Thoracic aorta (tissue), 2 donors: ENCODE results near the gene LCORL. TPM values are rescaled to one million over a fixed set of nuclear protein-coding genes. Genes with fewer than 3 reads are reported as not detected.

Experiments used
- ATAC-seq: fragments of 150-250 bp; one replicate; pipeline ENCODE4 v1.8.0; 2017; ENCODE audit warnings: low read depth; ENCODE audit not compliant: insufficient number of reproducible peaks, low FRiP score
- DNase-seq: peaks from one replicate; pipeline ENCODE4 v3.0.0-alpha.2; 2020; ENCODE audit warnings: low spot score
- H3K27ac ChIP-seq, 2 donors: fragments of 200-600 bp; sonication (generic); 1 replicate in 1 of 2; 2 replicates in 1 of 2; pipeline ENCODE4 v1.5.1; 2016; ENCODE audit warnings: mild to moderate bottlenecking in 2 of 2, moderate library complexity in 2 of 2
- H3K27me3 ChIP-seq: fragments of 200-600 bp; sonication (generic); replicated peaks from 2 replicates; pipeline ENCODE4 v1.6.0; 2016; ENCODE audit warnings: mild to moderate bottlenecking; ENCODE audit not compliant: insufficient read depth
- H3K36me3 ChIP-seq: fragments of 200-600 bp; sonication (generic); one replicate; pipeline ENCODE4 v1.5.1; 2016
- H3K4me1 ChIP-seq, 2 donors: fragments of 200-600 bp; sonication (generic); 1 replicate in 1 of 2; 2 replicates in 1 of 2; pipeline versions ENCODE4 v1.5.1 to v1.6.0; 2016; ENCODE audit warnings: low read depth in 2 of 2, mild to moderate bottlenecking in 1 of 2; ENCODE audit not compliant: control insufficient read depth in 1 of 2
- H3K4me3 ChIP-seq: fragments of 200-600 bp; sonication (generic); 2 replicates; pipeline ENCODE4 v1.5.1; 2016; ENCODE audit warnings: mild to moderate bottlenecking
- H3K9me3 ChIP-seq: fragments of 200-600 bp; sonication (generic); 2 replicates; pipeline ENCODE4 v1.5.1; 2016
- CTCF ChIP-seq: fragments of 200-600 bp; sonication (generic); IDR thresholded peaks from one replicate; pipeline ENCODE4 v1.5.1; 2019; ENCODE audit warnings: antibody characterized with exemption
- total RNA-seq, 2 donors: library from RNA; depleted of rRNA; stranded (reverse); fragments of >200 nt; gene quantifications; one replicate each; pipeline versions ENCODE4 v1.1.0 to v1.2.3, GENCODE V29; 2016

LCORL gene
- 10 to 100 TPM; 10.4 to 39.4 TPM for total RNA-seq

- peaks cover 7 to 16% of the 10 kb centered on the region in 2 donors for H3K4me1 ChIP-seq
- H3K27me3 ChIP-seq, result no peaks in the 10 kb centered on the region
- no peaks in the 10 kb centered on the region for H3K9me3 ChIP-seq
- H3K27ac ChIP-seq, result peak within 1 kb of the TSS; percentile 86 to 89
- DNase-seq (peak; percentile 77), ATAC-seq (peak; percentile 94)
- no peak for TF ChIP-seq CTCF
- no peaks in the 10 kb centered on the region for H3K36me3 ChIP-seq
- peak within 1 kb of the TSS; percentile 98 for H3K4me3 ChIP-seq
Observed at GRCh38 chr4:18021720-18022571, at the start of gene LCORL. TSS of gene LCORL (minus strand) at chr4:18021755. CDS start at chr4:18021751, 4 bp downstream.

GRCh38 chr4:18069810-18070209 lies 48.3 kb upstream of the LCORL start:
- no peaks in the 10 kb centered on the region for H3K4me1 ChIP-seq
- DNase-seq (no peak), ATAC-seq (no peak)
- no peaks in the 10 kb centered on the region for H3K9me3 ChIP-seq
- no peak overlapping the region for H3K4me3 ChIP-seq
- no peak overlapping the region for H3K27ac ChIP-seq
- H3K27me3 ChIP-seq, result no peaks in the 10 kb centered on the region
- H3K36me3 ChIP-seq, result no peaks in the 10 kb centered on the region
- TF ChIP-seq CTCF, result no peak

GRCh38 chr4:18067031-18067430 lies 45.5 kb upstream of the LCORL start:
- no peak for TF ChIP-seq CTCF
- Histone ChIP-seq H3K4me3 (no peak overlapping the region), H3K36me3 (no peaks in the 10 kb centered on the region), H3K4me1 (no peaks in the 10 kb centered on the region), H3K27ac (no peak overlapping the region), H3K9me3 (peaks cover 7% of the 10 kb centered on the region), H3K27me3 (no peaks in the 10 kb centered on the region)
- DNase-seq, result no peak
- no peak for ATAC-seq

GRCh38 chr4:18063079-18063478 lies 41.5 kb upstream of the LCORL start:
- Histone ChIP-seq H3K9me3 (peaks cover 7% of the 10 kb centered on the region), H3K4me1 (no peaks in the 10 kb centered on the region), H3K27me3 (no peaks in the 10 kb centered on the region), H3K4me3 (no peak overlapping the region), H3K27ac (no peak overlapping the region), H3K36me3 (no peaks in the 10 kb centered on the region)
- no peak for ATAC-seq
- no peak for DNase-seq
- TF ChIP-seq CTCF, result no peak

GRCh38 chr4:18057821-18058533 lies 36.4 kb upstream of the LCORL start:
- no peak for ATAC-seq
- no peak overlapping the region for H3K4me3 ChIP-seq
- H3K27me3 ChIP-seq, result no peaks in the 10 kb centered on the region
- no peaks in the 10 kb centered on the region for H3K4me1 ChIP-seq
- no peaks in the 10 kb centered on the region for H3K36me3 ChIP-seq
- peaks cover under 1% of the 10 kb centered on the region for H3K9me3 ChIP-seq
- no peak overlapping the region for H3K27ac ChIP-seq
- DNase-seq, result no peak
- TF ChIP-seq CTCF, result no peak
